Measurements from ENCODE around the gene MYRIP. TPM values are rescaled to one million over a fixed set of nuclear protein-coding genes. Genes with fewer than 3 reads are reported as not detected.

The MYRIP gene
- total RNA-seq, 1 experiment from 2014 or later = 0.11 TPM

- Histone ChIP-seq H3K4me3 (no peak overlapping the region), H3K27me3 (replicated peaks) (no peaks in the 10 kb centered on the region), H3K4me1 (replicated peaks) (no peaks in the 10 kb centered on the region), H3K27ac (no peak overlapping the region), H3K36me3 (no peaks in the 10 kb centered on the region), H3K9me3 (replicated peaks) (no peaks in the 10 kb centered on the region)
- no peak for DNase-seq (ENCODE audit: low read depth in 1 of 2, low spot score in 2 of 2)
Observed at GRCh38 chr3:40143283-40144090, 334.1 kb downstream of the MYRIP start.

- H3K4me3 ChIP-seq = no peak overlapping the region
- no peak overlapping the region for H3K27ac ChIP-seq
- no peak for DNase-seq (ENCODE audit: low read depth in 1 of 2, low spot score in 2 of 2)
- no peaks in the 10 kb centered on the region for H3K4me1 ChIP-seq (replicated peaks)
- no peaks in the 10 kb centered on the region for H3K36me3 ChIP-seq
- no peaks in the 10 kb centered on the region for H3K9me3 ChIP-seq (replicated peaks)
- no peaks in the 10 kb centered on the region for H3K27me3 ChIP-seq (replicated peaks)
Observed at GRCh38 chr3:40148827-40149226, 339.4 kb downstream of the MYRIP start.

DNA sequence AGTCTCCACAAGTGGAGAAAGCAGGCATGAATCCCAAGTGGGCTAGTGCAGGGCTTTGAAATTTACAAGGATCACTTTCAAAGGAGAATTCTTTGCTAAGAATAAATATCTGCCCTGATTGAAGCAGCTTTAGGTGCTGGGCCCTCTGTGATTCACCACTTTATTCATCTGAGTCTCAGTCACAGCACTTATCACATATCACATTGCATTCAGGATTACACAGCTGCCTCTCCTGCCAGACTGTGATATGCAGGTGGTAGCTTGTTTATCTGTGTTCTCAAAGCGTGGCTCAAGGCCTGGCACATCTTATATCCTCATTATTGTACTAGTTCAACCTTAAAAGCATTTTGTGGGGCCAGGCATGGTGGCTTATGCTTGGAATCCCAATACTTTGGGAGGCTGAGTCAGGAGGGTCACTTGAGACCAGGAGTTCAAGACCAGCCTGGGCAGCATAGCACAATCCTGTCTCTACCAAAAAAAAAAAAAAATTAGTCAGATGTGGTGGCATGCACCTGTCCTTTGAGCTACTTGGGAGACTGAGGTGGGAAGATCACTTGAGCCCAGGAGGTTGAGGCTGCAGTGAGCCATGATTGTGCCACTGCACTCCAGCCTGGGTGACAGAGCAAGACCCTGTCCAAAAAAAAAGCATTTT, 343.2 kb downstream of the MYRIP start:
- no peak for DNase-seq (ENCODE audit: low read depth in 1 of 2, low spot score in 2 of 2)

GRCh38 chr3:40160933-40161332, 351.5 kb downstream of the MYRIP start:
- Histone ChIP-seq H3K27ac (no peak overlapping the region), H3K4me3 (no peak overlapping the region), H3K27me3 (replicated peaks) (no peaks in the 10 kb centered on the region), H3K4me1 (replicated peaks) (no peaks in the 10 kb centered on the region), H3K9me3 (replicated peaks) (no peaks in the 10 kb centered on the region), H3K36me3 (no peaks in the 10 kb centered on the region)
- no peak for DNase-seq (ENCODE audit: low read depth in 1 of 2, low spot score in 2 of 2)

More for the DNA sequence above, 343.2 kb downstream of the MYRIP start:
- no peaks in the 10 kb centered on the region for H3K36me3 ChIP-seq
- H3K27me3 ChIP-seq (replicated peaks) = no peaks in the 10 kb centered on the region
- H3K4me3 ChIP-seq = no peak overlapping the region
- no peak overlapping the region for H3K27ac ChIP-seq
- H3K4me1 ChIP-seq (replicated peaks) = no peaks in the 10 kb centered on the region
- H3K9me3 ChIP-seq (replicated peaks) = no peaks in the 10 kb centered on the region

DNA sequence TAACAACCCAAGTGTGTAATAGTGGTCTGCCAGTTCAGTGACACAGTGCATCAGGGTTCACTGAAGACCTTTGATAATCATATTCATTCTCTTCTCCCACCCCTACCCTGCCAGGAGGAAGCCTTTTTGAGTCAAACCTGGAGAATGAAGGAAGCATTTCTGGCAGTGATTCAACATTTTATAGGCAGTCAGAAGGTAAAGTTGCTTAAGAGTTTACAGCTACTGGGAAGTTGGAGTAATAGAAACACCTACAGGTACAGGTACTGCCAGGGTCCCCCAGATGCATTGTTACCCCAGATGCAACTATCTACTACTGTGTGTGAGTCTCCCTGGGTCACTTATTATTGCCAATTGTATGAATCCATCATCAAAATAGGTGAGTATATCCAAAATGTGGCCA, 353.2 kb downstream of the MYRIP start:
- H3K9me3 ChIP-seq (replicated peaks) = no peaks in the 10 kb centered on the region
- no peaks in the 10 kb centered on the region for H3K36me3 ChIP-seq
- no peaks in the 10 kb centered on the region for H3K4me1 ChIP-seq (replicated peaks)
- H3K27me3 ChIP-seq (replicated peaks) = no peaks in the 10 kb centered on the region
- H3K4me3 ChIP-seq = no peak overlapping the region
- H3K27ac ChIP-seq = no peak overlapping the region
- no peak for DNase-seq (ENCODE audit: low read depth in 1 of 2, low spot score in 2 of 2)

DNA sequence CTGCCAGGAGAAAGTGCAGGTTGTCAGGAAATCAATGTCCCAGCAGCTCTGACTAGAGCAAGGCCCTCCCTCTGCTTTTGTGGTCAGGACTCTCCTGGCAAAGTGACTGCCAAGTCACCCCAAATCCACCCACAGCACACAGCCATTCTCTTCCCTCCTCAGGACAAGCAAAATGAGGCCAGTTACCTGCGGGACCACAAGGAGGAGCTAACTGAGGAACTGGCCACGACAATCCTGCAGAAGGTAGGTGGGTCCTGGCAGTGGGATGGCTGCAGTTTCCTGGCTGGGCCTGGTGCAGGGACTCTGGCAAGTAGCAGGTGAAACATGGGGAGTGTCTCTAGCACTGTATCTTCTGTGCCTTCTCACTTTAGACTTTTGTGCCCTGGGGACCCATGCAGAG, 357.6 kb downstream of the MYRIP start:
- no peak for DNase-seq (ENCODE audit: low read depth in 1 of 2, low spot score in 2 of 2)
- H3K27ac ChIP-seq = no peak overlapping the region
- H3K9me3 ChIP-seq (replicated peaks) = no peaks in the 10 kb centered on the region
- H3K4me1 ChIP-seq (replicated peaks) = no peaks in the 10 kb centered on the region
- H3K36me3 ChIP-seq = no peaks in the 10 kb centered on the region
- no peak overlapping the region for H3K4me3 ChIP-seq
- H3K27me3 ChIP-seq (replicated peaks) = no peaks in the 10 kb centered on the region

DNA sequence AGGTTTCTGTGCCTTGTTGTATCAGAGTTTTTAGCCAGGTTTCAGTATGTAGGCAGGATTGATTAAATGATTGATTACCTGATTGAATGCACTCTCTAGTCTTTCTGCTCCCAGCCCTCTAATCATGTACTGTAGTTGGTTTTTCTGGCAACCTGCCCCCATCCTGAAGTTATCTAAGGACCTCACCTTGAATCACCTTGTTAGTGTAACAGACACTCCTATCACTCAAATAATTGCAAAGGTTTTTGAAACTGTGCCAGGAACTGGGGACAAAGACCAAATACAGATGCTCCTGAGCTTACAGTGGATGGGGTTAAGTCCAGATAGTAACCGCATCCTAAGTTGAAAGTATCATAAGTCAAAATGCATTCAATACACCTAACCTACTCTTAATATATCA, 358.5 kb downstream of the MYRIP start:
- no peak for DNase-seq (ENCODE audit: low read depth in 1 of 2, low spot score in 2 of 2)
- Histone ChIP-seq H3K27ac (no peak overlapping the region), H3K36me3 (no peaks in the 10 kb centered on the region), H3K4me1 (replicated peaks) (no peaks in the 10 kb centered on the region), H3K4me3 (no peak overlapping the region), H3K27me3 (replicated peaks) (no peaks in the 10 kb centered on the region), H3K9me3 (replicated peaks) (no peaks in the 10 kb centered on the region)

DNA sequence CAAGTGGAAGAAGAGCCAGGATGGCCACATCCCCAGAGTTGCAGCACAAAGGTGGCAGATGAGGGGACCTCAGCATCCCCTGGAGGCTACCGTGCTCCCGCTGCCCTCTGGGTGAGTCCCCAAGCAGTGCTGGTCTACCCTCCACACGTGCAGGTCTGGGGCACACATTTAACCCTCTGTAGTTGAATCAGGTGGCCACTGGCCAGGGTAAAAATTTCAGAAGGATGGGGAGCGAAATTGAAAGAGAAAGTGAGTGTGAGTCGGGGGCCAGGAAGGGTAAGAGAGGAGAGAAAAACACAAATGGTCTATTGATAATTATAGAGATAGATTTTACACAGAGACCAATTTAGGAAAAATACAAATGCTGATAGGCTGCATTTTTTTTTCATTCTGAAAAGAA, 360.6 kb downstream of the MYRIP start:
- H3K9me3 ChIP-seq (replicated peaks) = no peaks in the 10 kb centered on the region
- H3K36me3 ChIP-seq = no peaks in the 10 kb centered on the region
- H3K27me3 ChIP-seq (replicated peaks) = no peaks in the 10 kb centered on the region
- H3K4me3 ChIP-seq = no peak overlapping the region
- DNase-seq (ENCODE audit: low read depth in 1 of 2, low spot score in 2 of 2) = no peak
- no peaks in the 10 kb centered on the region for H3K4me1 ChIP-seq (replicated peaks)
- no peak overlapping the region for H3K27ac ChIP-seq

- DNase-seq (ENCODE audit: low read depth in 1 of 2, low spot score in 2 of 2) = no peak
- no peaks in the 10 kb centered on the region for H3K27me3 ChIP-seq (replicated peaks)
- no peaks in the 10 kb centered on the region for H3K4me1 ChIP-seq (replicated peaks)
Observed at GRCh38 chr3:40170395-40170794, 361.0 kb downstream of the MYRIP start.

GRCh38 chr3:40172560-40172959, 363.2 kb downstream of the MYRIP start:
- DNase-seq (ENCODE audit: low read depth in 1 of 2, low spot score in 2 of 2) = no peak
- H3K36me3 ChIP-seq = no peaks in the 10 kb centered on the region
- H3K4me1 ChIP-seq (replicated peaks) = no peaks in the 10 kb centered on the region
- no peak overlapping the region for H3K27ac ChIP-seq
- no peaks in the 10 kb centered on the region for H3K27me3 ChIP-seq (replicated peaks)
- H3K4me3 ChIP-seq = no peak overlapping the region
- H3K9me3 ChIP-seq (replicated peaks) = no peaks in the 10 kb centered on the region

More at GRCh38 chr3:40170395-40170794, 361.0 kb downstream of the MYRIP start:
- no peak overlapping the region for H3K27ac ChIP-seq
- H3K4me3 ChIP-seq = no peak overlapping the region
- no peaks in the 10 kb centered on the region for H3K9me3 ChIP-seq (replicated peaks)
- H3K36me3 ChIP-seq = no peaks in the 10 kb centered on the region

GRCh38 chr3:40173227-40173721, 363.9 kb downstream of the MYRIP start:
- Histone ChIP-seq H3K9me3 (replicated peaks) (no peaks in the 10 kb centered on the region), H3K27me3 (replicated peaks) (no peaks in the 10 kb centered on the region), H3K4me3 (no peak overlapping the region), H3K4me1 (replicated peaks) (no peaks in the 10 kb centered on the region), H3K27ac (no peak overlapping the region), H3K36me3 (no peaks in the 10 kb centered on the region)
- DNase-seq (ENCODE audit: low read depth in 1 of 2, low spot score in 2 of 2) = no peak

GRCh38 chr3:40178012-40178594, 368.7 kb downstream of the MYRIP start:
- no peak for DNase-seq (ENCODE audit: low read depth in 1 of 2, low spot score in 2 of 2)
- Histone ChIP-seq H3K4me1 (replicated peaks) (no peaks in the 10 kb centered on the region), H3K27ac (no peak overlapping the region), H3K9me3 (replicated peaks) (no peaks in the 10 kb centered on the region), H3K27me3 (replicated peaks) (no peaks in the 10 kb centered on the region), H3K36me3 (no peaks in the 10 kb centered on the region), H3K4me3 (no peak overlapping the region)

GRCh38 chr3:40179016-40179415, 369.6 kb downstream of the MYRIP start:
- Histone ChIP-seq H3K36me3 (no peaks in the 10 kb centered on the region), H3K27ac (no peak overlapping the region), H3K9me3 (replicated peaks) (no peaks in the 10 kb centered on the region), H3K4me3 (no peak overlapping the region), H3K27me3 (replicated peaks) (no peaks in the 10 kb centered on the region), H3K4me1 (replicated peaks) (no peaks in the 10 kb centered on the region)
- peak; percentile 32 to 53 for DNase-seq (ENCODE audit: low read depth in 1 of 2, low spot score in 2 of 2)

- Histone ChIP-seq H3K4me1 (replicated peaks) (no peaks in the 10 kb centered on the region), H3K36me3 (no peaks in the 10 kb centered on the region), H3K27ac (no peak overlapping the region), H3K27me3 (replicated peaks) (no peaks in the 10 kb centered on the region), H3K9me3 (replicated peaks) (no peaks in the 10 kb centered on the region), H3K4me3 (no peak overlapping the region)
- no peak for DNase-seq (ENCODE audit: low read depth in 1 of 2, low spot score in 2 of 2)
Observed at GRCh38 chr3:40181182-40181581, 371.8 kb downstream of the MYRIP start.

Measured in SJSA1 (cell line).